Cardiac muscle cell (in vitro differentiated cells and primary cell): ENCODE results near the gene CSF1R. TPM values are rescaled to one million over a fixed set of nuclear protein-coding genes. Genes with fewer than 3 reads are reported as not detected.
A peak's percentile ranks its signal among the peaks of the same experiment; 100 is the strongest.

Source experiments
- DNase-seq, 2 donors: peaks; one replicate each; pipeline versions ENCODE4 v3.0.0 to v3.0.0-alpha.2; 2010 to 2017; ENCODE audit warnings: low read depth in 1 of 2, low spot score in 1 of 2
- H3K27ac ChIP-seq: fragments of 200-600 bp; sonication (generic); 2 replicates; pipeline ENCODE4 v1.5.1; 2016
- H3K27me3 ChIP-seq: fragments of 200-600 bp; sonication (generic); 2 replicates; pipeline ENCODE4 v1.6.0; 2016; ENCODE audit warnings: control low read depth
- H3K36me3 ChIP-seq: fragments of 200-600 bp; sonication (generic); 2 replicates; pipeline ENCODE4 v1.5.1; 2016; ENCODE audit warnings: control low read depth
- H3K4me1 ChIP-seq: fragments of 200-600 bp; sonication (generic); 2 replicates; pipeline ENCODE4 v1.8.1; 2017; ENCODE audit warnings: low read depth, mild to moderate bottlenecking, mixed run types
- H3K4me3 ChIP-seq: fragments of 200-600 bp; sonication (generic); 2 replicates; pipeline ENCODE4 v1.5.1; 2016; ENCODE audit warnings: mild to moderate bottlenecking
- H3K9me3 ChIP-seq: fragments of 200-600 bp; sonication (generic); 2 replicates; pipeline ENCODE4 v1.5.1; 2017; ENCODE audit warnings: low read depth, mild to moderate bottlenecking, control low read depth
- polyA plus RNA-seq: library from polyadenylated mRNA; unstranded; fragments of >200 nt; fragmentation: Nextera tagmentation; extraction: Ambion mirVana; gene quantifications from 2 replicates; pipeline ENCODE4 v1.2.1, GENCODE V29; 2016
- total RNA-seq: library from RNA; depleted of rRNA; stranded (reverse); fragments of >200 nt; gene quantifications from 2 replicates; pipeline ENCODE4 v1.2.3, GENCODE V29; 2016
- TF ChIP-seq, protein P1 (sequence below): IDR thresholded peaks from 2 replicates; pipeline ENCODE4 v1.5.1; 2012; ENCODE audit warnings: low read depth, mild to moderate bottlenecking, low read length

Gene CSF1R
- total and polyA plus RNA-seq, 2 experiments from 2014 or later, result 0.48 TPM; not detected in 1

DNA sequence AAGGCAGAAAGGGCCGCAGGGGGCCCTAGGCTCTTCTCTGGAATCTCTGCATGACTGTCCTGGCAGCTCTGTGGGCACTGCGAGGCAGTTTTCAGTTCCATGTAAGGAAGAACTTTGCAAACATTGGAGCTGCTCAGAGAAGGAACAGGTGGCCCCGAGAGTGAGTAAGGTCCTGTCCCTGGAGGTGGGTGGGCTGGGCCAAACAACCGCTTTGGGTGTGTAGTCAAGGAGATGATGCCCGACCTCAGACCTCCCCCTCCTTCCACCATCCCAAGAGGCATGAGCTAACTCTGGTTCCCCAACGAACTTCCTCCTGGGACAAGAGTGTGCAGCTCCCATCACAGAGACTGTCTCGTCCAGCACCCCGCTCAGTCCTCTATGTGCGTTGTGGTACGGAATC is 20.5 kb downstream of the CSF1R start:
- TF ChIP-seq, protein P1, sequence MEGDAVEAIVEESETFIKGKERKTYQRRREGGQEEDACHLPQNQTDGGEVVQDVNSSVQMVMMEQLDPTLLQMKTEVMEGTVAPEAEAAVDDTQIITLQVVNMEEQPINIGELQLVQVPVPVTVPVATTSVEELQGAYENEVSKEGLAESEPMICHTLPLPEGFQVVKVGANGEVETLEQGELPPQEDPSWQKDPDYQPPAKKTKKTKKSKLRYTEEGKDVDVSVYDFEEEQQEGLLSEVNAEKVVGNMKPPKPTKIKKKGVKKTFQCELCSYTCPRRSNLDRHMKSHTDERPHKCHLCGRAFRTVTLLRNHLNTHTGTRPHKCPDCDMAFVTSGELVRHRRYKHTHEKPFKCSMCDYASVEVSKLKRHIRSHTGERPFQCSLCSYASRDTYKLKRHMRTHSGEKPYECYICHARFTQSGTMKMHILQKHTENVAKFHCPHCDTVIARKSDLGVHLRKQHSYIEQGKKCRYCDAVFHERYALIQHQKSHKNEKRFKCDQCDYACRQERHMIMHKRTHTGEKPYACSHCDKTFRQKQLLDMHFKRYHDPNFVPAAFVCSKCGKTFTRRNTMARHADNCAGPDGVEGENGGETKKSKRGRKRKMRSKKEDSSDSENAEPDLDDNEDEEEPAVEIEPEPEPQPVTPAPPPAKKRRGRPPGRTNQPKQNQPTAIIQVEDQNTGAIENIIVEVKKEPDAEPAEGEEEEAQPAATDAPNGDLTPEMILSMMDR, result no peak
- H3K27me3 ChIP-seq, result no peaks in the 10 kb centered on the region
- no peaks in the 10 kb centered on the region for H3K36me3 ChIP-seq
- H3K4me3 ChIP-seq, result no peak overlapping the region
- DNase-seq, result peak in 1 of 2 donors; percentile 32
- H3K4me1 ChIP-seq, result no peaks in the 10 kb centered on the region
- H3K27ac ChIP-seq, result no peak overlapping the region
- no peaks in the 10 kb centered on the region for H3K9me3 ChIP-seq

DNA sequence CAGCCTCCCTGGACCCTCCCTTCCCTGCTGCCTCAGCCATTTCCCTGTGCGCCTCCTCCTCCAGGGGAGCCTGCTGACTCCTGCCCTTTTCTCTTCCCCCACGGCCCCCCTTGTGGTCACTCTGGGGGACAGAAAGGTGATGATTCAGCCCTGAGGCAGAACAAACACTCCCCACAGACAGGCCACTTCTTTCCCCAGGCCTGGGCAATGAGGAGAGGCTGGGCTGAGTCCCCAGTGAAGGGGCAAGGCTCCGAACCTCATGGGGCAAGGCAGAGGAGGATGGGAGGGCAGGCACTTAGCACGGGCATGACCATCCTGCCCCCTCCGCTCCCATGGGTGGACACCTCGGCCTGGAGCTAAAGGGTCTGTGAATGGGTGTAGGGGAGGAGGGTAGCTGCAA is 21.0 kb downstream of the CSF1R start:
- no peaks in the 10 kb centered on the region for H3K4me1 ChIP-seq
- H3K4me3 ChIP-seq, result no peak overlapping the region
- TF ChIP-seq, protein P1, result no peak
- no peaks in the 10 kb centered on the region for H3K36me3 ChIP-seq
- DNase-seq, result peak in 1 of 2 donors; percentile 25
- no peaks in the 10 kb centered on the region for H3K9me3 ChIP-seq
- no peak overlapping the region for H3K27ac ChIP-seq
- H3K27me3 ChIP-seq, result no peaks in the 10 kb centered on the region

DNA sequence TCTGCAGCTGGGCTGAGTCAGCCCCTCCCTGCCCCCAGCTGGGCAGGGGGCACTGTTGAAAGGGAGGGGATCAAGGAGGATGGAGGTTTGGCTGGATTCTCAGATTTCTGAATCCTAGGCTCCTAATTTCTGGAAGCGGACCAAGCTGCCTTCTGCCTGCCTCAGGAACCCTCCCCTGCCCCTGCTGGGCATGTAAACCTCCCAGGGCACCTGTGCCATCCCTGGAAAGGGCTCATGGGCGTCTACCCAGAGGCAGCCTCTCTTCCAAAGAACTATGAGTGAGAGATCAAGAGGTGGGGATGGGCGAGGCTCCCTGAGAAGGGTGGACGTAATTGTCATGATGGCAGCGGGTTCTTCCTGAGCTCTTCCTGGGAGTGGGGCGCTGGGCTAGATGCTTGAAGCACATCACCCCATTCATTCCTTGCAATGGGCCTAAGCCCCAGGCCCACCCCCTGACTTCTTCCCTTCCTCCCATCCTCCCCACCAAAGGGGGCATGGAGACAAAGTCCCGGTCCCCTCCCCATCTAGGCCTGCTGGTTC is 21.6 kb downstream of the CSF1R start:
- Histone ChIP-seq H3K27ac (no peak overlapping the region), H3K27me3 (no peaks in the 10 kb centered on the region), H3K4me3 (no peak overlapping the region), H3K9me3 (no peaks in the 10 kb centered on the region), H3K36me3 (no peaks in the 10 kb centered on the region), H3K4me1 (no peaks in the 10 kb centered on the region)
- no peak for DNase-seq
- TF ChIP-seq, protein P1, result no peak

DNA sequence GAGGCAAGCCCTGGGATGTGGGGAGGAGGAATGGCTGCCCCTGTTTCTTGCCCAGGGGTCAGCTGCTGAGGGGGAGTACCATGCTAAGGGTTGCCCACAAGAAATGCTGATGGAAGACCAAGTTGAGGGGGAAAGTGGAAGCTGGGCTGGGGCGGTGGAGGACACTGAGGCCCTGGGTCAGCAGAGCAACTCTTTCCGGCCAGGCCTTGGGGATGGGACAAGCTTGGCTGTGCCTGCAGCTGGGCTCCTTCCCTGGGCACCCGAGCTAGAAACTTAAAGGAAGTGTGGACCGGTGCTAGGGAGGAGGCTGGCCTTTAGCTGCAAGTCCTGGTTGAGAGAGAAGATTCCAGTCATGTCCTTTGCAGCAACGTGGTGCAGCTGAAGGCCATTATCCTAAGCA is 22.7 kb downstream of the CSF1R start:
- TF ChIP-seq, protein P1, result no peak
- DNase-seq, result no peak
- no peaks in the 10 kb centered on the region for H3K4me1 ChIP-seq

DNA sequence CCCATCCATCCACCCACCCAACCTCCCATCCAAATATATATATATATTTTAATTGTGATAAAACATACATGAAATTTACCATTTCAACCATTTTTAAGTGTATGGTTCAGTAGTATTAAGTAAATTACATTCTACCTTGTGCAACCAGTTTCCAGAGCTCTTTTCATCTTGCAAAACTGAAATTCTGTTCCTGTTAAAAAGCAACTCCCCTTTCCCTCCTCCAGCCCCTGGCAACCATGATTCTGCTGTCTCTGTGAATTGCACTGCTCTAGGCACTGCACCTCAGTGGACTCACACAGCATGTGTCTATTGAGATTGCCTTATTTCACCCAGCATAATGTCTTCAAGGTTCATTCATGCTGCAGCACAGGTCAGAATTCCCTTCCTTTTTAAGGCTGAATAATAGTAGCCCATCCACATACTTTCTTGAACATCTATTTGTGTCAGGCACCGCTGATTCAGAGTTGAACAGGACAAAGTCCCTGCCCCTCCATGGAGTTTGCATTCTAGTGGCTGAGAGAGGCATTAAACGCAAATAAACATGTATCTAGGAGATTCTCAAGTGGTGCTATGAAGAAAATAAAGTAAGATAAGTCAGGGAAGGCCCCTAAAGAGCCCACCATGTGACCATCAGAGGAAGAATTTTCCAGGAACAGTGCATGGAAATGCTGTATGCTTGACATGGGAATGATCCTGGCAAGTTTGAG is 24.0 kb downstream of the CSF1R start:
- Histone ChIP-seq H3K27ac (no peak overlapping the region), H3K9me3 (no peaks in the 10 kb centered on the region), H3K36me3 (no peaks in the 10 kb centered on the region), H3K4me1 (no peaks in the 10 kb centered on the region), H3K4me3 (no peak overlapping the region), H3K27me3 (no peaks in the 10 kb centered on the region)
- TF ChIP-seq, protein P1, result no peak
- no peak for DNase-seq

More for the DNA sequence above, 22.7 kb downstream of the CSF1R start:
- no peak overlapping the region for H3K4me3 ChIP-seq
- H3K27me3 ChIP-seq, result no peaks in the 10 kb centered on the region
- no peak overlapping the region for H3K27ac ChIP-seq
- H3K36me3 ChIP-seq, result no peaks in the 10 kb centered on the region
- H3K9me3 ChIP-seq, result no peaks in the 10 kb centered on the region
